ENCODE data around the gene GJD2. TPM values are rescaled to one million over a fixed set of nuclear protein-coding genes. Genes with fewer than 3 reads are reported as not detected.

GJD2 gene
- total and polyA plus RNA-seq, 2 of the 13 experiments (the other 11 are each of a cell fraction or from before 2014, with no cell fraction given): not detected

DNA sequence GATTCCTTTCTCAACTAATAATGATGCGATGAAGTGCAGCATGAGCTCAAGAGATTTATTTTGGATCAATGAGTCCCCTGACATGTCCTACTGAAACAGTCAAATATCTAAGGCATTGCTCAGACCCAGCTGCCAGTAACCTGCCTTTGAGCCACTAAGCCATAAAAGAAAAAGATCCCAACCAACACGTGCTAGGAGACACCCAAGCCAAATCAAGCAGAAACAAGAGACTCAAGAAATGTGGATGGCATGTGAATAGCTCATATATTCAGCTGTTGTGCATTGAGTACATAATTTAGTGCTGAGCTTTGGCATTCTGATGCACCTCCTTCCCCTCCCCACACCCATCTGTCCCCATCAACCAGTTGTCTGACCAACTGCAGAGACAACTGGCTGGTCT lies 29.2 kb downstream of the GJD2 start (continued):
- no peak for TF ChIP-seq GZF1 (CRISPR knock-in tag; IDR thresholded peaks at IDR 0.05)
- no peak for TF ChIP-seq EED (CRISPR knock-in tag; IDR thresholded peaks at IDR 0.05)

DNA sequence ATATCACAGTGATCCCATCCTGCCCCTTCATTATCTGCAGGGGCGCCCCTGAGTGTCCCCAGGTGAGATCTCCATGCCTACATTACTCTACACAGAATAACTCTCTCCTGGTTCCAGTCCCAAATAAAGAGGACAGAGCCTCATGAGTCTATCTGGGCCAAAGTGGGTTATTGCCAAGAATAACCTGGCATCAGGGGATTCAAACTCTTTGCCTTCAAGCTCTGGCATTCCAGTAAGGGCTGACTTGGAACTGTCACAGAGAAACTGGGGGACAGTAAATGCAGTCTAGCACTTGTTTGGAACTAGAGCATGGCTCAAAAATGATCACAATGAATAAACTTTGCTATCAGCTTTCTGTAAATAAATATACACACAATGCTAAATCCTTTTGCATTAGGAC lies 30.3 kb downstream of the GJD2 start:
- Histone ChIP-seq H3K9ac (ENCODE audit: insufficient read depth, low read depth, low read length) (no peak overlapping the region), H3K27ac (ENCODE audit: extremely low read length, insufficient read depth, low read length) (no peak overlapping the region), H3K9me3 (ENCODE audit: low read length) (no peaks in the 10 kb centered on the region), H3K27me3 (ENCODE audit: control insufficient read depth in 1 of 2, insufficient read depth in 2 of 2, low read length in 2 of 2) (peaks cover 0 to 8% of the 10 kb centered on the region in 2 experiments; a peak in 2 of 5 replicates), H4K20me1 (ENCODE audit: insufficient read depth, low read length) (no peaks in the 10 kb centered on the region), H3K4me1 (ENCODE audit: insufficient read depth, low read length) (peaks cover 14% of the 10 kb centered on the region; the same call in 1 of the 2 replicates), H3K36me3 (replicated peaks in 1 of 2; ENCODE audit: control insufficient read depth in 1 of 2, insufficient read depth in 2 of 2, low read length in 2 of 2) (no peaks in the 10 kb centered on the region), H2AFZ (ENCODE audit: low read length) (no peak overlapping the region), H3K4me2 (ENCODE audit: low read depth, low read length) (no peak overlapping the region), H3K79me2 (ENCODE audit: insufficient read depth, low read length) (no peaks in the 10 kb centered on the region), H3K4me3 (replicated peaks in 1 of 3; ENCODE audit: insufficient read depth in 1 of 3, low read depth in 2 of 3, low read length in 3 of 3) (no peak overlapping the region)
- TF ChIP-seq ZMYM2 (CRISPR knock-in tag; IDR thresholded peaks at IDR 0.05) (no peak), NFE2L1 (CRISPR knock-in tag; IDR thresholded peaks at IDR 0.05; ENCODE audit: borderline replicate concordance) (no peak), WIZ (CRISPR knock-in tag; IDR thresholded peaks at IDR 0.05) (no peak), ZNF331 (CRISPR knock-in tag; IDR thresholded peaks at IDR 0.05) (no peak)
- TF ChIP-seq, protein P1, sequence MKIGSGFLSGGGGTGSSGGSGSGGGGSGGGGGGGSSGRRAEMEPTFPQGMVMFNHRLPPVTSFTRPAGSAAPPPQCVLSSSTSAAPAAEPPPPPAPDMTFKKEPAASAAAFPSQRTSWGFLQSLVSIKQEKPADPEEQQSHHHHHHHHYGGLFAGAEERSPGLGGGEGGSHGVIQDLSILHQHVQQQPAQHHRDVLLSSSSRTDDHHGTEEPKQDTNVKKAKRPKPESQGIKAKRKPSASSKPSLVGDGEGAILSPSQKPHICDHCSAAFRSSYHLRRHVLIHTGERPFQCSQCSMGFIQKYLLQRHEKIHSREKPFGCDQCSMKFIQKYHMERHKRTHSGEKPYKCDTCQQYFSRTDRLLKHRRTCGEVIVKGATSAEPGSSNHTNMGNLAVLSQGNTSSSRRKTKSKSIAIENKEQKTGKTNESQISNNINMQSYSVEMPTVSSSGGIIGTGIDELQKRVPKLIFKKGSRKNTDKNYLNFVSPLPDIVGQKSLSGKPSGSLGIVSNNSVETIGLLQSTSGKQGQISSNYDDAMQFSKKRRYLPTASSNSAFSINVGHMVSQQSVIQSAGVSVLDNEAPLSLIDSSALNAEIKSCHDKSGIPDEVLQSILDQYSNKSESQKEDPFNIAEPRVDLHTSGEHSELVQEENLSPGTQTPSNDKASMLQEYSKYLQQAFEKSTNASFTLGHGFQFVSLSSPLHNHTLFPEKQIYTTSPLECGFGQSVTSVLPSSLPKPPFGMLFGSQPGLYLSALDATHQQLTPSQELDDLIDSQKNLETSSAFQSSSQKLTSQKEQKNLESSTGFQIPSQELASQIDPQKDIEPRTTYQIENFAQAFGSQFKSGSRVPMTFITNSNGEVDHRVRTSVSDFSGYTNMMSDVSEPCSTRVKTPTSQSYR (CRISPR knock-in tag; IDR thresholded peaks at IDR 0.05; ENCODE audit: borderline replicate concordance): no peak
- TF ChIP-seq, protein P2, sequence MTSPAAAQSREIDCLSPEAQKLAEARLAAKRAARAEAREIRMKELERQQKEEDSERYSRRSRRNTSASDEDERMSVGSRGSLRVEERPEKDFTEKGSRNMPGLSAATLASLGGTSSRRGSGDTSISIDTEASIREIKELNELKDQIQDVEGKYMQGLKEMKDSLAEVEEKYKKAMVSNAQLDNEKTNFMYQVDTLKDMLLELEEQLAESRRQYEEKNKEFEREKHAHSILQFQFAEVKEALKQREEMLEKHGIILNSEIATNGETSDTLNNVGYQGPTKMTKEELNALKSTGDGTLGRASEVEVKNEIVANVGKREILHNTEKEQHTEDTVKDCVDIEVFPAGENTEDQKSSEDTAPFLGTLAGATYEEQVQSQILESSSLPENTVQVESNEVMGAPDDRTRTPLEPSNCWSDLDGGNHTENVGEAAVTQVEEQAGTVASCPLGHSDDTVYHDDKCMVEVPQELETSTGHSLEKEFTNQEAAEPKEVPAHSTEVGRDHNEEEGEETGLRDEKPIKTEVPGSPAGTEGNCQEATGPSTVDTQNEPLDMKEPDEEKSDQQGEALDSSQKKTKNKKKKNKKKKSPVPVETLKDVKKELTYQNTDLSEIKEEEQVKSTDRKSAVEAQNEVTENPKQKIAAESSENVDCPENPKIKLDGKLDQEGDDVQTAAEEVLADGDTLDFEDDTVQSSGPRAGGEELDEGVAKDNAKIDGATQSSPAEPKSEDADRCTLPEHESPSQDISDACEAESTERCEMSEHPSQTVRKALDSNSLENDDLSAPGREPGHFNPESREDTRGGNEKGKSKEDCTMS (CRISPR knock-in tag; conservative IDR thresholded peaks at IDR 0.05): no peak
- TF ChIP-seq, protein P3, sequence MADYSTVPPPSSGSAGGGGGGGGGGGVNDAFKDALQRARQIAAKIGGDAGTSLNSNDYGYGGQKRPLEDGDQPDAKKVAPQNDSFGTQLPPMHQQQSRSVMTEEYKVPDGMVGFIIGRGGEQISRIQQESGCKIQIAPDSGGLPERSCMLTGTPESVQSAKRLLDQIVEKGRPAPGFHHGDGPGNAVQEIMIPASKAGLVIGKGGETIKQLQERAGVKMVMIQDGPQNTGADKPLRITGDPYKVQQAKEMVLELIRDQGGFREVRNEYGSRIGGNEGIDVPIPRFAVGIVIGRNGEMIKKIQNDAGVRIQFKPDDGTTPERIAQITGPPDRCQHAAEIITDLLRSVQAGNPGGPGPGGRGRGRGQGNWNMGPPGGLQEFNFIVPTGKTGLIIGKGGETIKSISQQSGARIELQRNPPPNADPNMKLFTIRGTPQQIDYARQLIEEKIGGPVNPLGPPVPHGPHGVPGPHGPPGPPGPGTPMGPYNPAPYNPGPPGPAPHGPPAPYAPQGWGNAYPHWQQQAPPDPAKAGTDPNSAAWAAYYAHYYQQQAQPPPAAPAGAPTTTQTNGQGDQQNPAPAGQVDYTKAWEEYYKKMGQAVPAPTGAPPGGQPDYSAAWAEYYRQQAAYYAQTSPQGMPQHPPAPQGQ (CRISPR knock-in tag; IDR thresholded peaks at IDR 0.05; ENCODE audit: borderline replicate concordance): no peak
- intact Hi-C loops (cut with micrococcal nuclease; ENCODE audit: unreplicated experiment) (no loop called here), in situ Hi-C loops (cut with HindIII; ENCODE audit: extremely low pct_ligation_motif_present, low pct_unique_long_range_greater_than_20kb) (no loop called here)
- FAIRE-seq (no peak), DNase-seq (ENCODE audit: low spot score) (no peak), ATAC-seq (no peak)
- ChIA-PET CTCF (ENCODE audit: low intra/inter-chr PET ratio, low total read pairs) (no interaction called here), POLR2A (no interaction called here)
- 0% methylated on average over 1 of the region's 1 CpG for WGBS (ENCODE audit: low lambda C conversion rate)
- no TSS peak for BruUV-seq (replicated peaks)
